ENCODE data around the gene GPR35.

DNA sequence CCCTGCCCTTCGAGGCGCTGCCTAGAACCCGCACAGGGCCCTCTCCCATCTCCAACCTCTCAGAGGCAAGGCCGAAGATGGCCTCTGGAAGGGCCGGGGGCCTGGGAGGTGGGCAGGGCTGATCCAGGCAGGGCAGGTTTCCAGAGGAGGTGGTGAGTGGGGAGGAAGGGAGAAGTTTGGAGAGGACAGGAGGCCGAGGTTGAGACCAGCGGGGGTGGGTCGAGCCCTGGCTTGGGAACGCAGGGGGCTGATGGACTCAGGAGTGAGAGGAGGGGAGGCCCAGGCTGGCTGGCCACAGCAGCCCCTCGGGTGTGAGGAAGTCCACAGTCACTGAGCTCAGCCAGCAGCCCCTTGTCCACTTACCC is 28.2 kb upstream of the GPR35 start:
- TF ChIP-seq ZFP30 (CRISPR knock-in tag; IDR thresholded peaks at IDR 0.05), result no peak
- TF ChIP-seq ARNTL (CRISPR knock-in tag; IDR thresholded peaks at IDR 0.05; ENCODE audit: borderline replicate concordance, low read depth), result no peak
- TF ChIP-seq, protein P1, sequence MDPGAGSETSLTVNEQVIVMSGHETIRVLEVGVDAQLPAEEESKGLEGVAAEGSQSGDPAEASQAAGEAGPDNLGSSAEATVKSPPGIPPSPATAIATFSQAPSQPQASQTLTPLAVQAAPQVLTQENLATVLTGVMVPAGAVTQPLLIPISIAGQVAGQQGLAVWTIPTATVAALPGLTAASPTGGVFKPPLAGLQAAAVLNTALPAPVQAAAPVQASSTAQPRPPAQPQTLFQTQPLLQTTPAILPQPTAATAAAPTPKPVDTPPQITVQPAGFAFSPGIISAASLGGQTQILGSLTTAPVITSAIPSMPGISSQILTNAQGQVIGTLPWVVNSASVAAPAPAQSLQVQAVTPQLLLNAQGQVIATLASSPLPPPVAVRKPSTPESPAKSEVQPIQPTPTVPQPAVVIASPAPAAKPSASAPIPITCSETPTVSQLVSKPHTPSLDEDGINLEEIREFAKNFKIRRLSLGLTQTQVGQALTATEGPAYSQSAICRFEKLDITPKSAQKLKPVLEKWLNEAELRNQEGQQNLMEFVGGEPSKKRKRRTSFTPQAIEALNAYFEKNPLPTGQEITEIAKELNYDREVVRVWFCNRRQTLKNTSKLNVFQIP (CRISPR knock-in tag; IDR thresholded peaks at IDR 0.05; ENCODE audit: borderline replicate concordance, low read depth), result no peak
- TF ChIP-seq ESRRG (CRISPR knock-in tag; IDR thresholded peaks at IDR 0.05), result no peak
